ENCODE results near the gene SCGB3A2.

The SCGB3A2 gene

GRCh38 chr5:147874910-147875367 is 3.6 kb upstream of the SCGB3A2 start:
- Histone ChIP-seq H2AFZ (ENCODE audit: low read length) (no peak overlapping the region), H3K9me3 (ENCODE audit: low read length) (no peaks in the 10 kb centered on the region), H3K9ac (ENCODE audit: low read length) (no peak overlapping the region), H3K79me2 (ENCODE audit: insufficient read depth, low read length) (no peaks in the 10 kb centered on the region), H3K4me2 (ENCODE audit: low read length) (no peak overlapping the region), H3K4me3 (ENCODE audit: low read depth, low read length, poor library complexity, severe bottlenecking) (no peak overlapping the region), H3K4me1 (ENCODE audit: insufficient read depth, low read length, severe bottlenecking) (no peaks in the 10 kb centered on the region), H3K27me3 (ENCODE audit: insufficient read depth, low read length) (no peaks in the 10 kb centered on the region), H3K9me2 (ENCODE audit: low read depth, low read length) (no peaks in the 10 kb centered on the region), H3F3A (ENCODE audit: insufficient read depth, low read length) (no peaks in the 10 kb centered on the region), H3K36me3 (ENCODE audit: insufficient read depth, low read length) (no peaks in the 10 kb centered on the region), H4K20me1 (ENCODE audit: insufficient read depth, low read length) (no peaks in the 10 kb centered on the region), H3K27ac (ENCODE audit: low read depth, low read length, poor library complexity, severe bottlenecking) (no peak overlapping the region)
- TF ChIP-seq CTCF (IDR thresholded peaks at IDR 0.05; ENCODE audit: low read length) (no peak), EZH2 (IDR thresholded peaks at IDR 0.05; ENCODE audit: borderline replicate concordance, low read length) (no peak)

- no peak overlapping the region for H3K4me2 ChIP-seq (ENCODE audit: low read length)
- no peak overlapping the region for H2AFZ ChIP-seq (ENCODE audit: low read length)
- H3K36me3 ChIP-seq (ENCODE audit: insufficient read depth, low read length), result no peaks in the 10 kb centered on the region
- H3K4me3 ChIP-seq (ENCODE audit: low read depth, low read length, poor library complexity, severe bottlenecking), result no peak overlapping the region
- H3K9me2 ChIP-seq (ENCODE audit: low read depth, low read length), result no peaks in the 10 kb centered on the region
- H3K9ac ChIP-seq (ENCODE audit: low read length), result no peak overlapping the region
- TF ChIP-seq CTCF (IDR thresholded peaks at IDR 0.05; ENCODE audit: low read length) (no peak), EZH2 (IDR thresholded peaks at IDR 0.05; ENCODE audit: borderline replicate concordance, low read length) (no peak)
- H3F3A ChIP-seq (ENCODE audit: insufficient read depth, low read length), result no peaks in the 10 kb centered on the region
- no peaks in the 10 kb centered on the region for H4K20me1 ChIP-seq (ENCODE audit: insufficient read depth, low read length)
- no peaks in the 10 kb centered on the region for H3K79me2 ChIP-seq (ENCODE audit: insufficient read depth, low read length)
- H3K9me3 ChIP-seq (ENCODE audit: low read length), result no peaks in the 10 kb centered on the region
- no peaks in the 10 kb centered on the region for H3K4me1 ChIP-seq (ENCODE audit: insufficient read depth, low read length, severe bottlenecking)
- no peaks in the 10 kb centered on the region for H3K27me3 ChIP-seq (ENCODE audit: insufficient read depth, low read length)
- H3K27ac ChIP-seq (ENCODE audit: low read depth, low read length, poor library complexity, severe bottlenecking), result no peak overlapping the region
These were observed 2.4 kb upstream of the SCGB3A2 start for GRCh38 chr5:147876141-147876540.

GRCh38 chr5:147876626-147877025 is 1.9 kb upstream of the SCGB3A2 start:
- Histone ChIP-seq H3K27me3 (ENCODE audit: insufficient read depth, low read length) (no peaks in the 10 kb centered on the region), H3K27ac (ENCODE audit: low read depth, low read length, poor library complexity, severe bottlenecking) (no peak overlapping the region), H4K20me1 (ENCODE audit: insufficient read depth, low read length) (no peaks in the 10 kb centered on the region), H3K4me3 (ENCODE audit: low read depth, low read length, poor library complexity, severe bottlenecking) (no peak overlapping the region), H3K4me1 (ENCODE audit: insufficient read depth, low read length, severe bottlenecking) (no peaks in the 10 kb centered on the region), H3F3A (ENCODE audit: insufficient read depth, low read length) (no peaks in the 10 kb centered on the region), H3K9ac (ENCODE audit: low read length) (no peak overlapping the region), H3K36me3 (ENCODE audit: insufficient read depth, low read length) (no peaks in the 10 kb centered on the region), H3K4me2 (ENCODE audit: low read length) (no peak overlapping the region), H3K9me3 (ENCODE audit: low read length) (no peaks in the 10 kb centered on the region), H3K79me2 (ENCODE audit: insufficient read depth, low read length) (no peaks in the 10 kb centered on the region), H3K9me2 (ENCODE audit: low read depth, low read length) (no peaks in the 10 kb centered on the region), H2AFZ (ENCODE audit: low read length) (no peak overlapping the region)
- TF ChIP-seq CTCF (IDR thresholded peaks at IDR 0.05; ENCODE audit: low read length) (no peak), EZH2 (IDR thresholded peaks at IDR 0.05; ENCODE audit: borderline replicate concordance, low read length) (no peak)
